ENCODE measurements around the gene ZHX3. TPM values are rescaled to one million over a fixed set of nuclear protein-coding genes. Genes with fewer than 3 reads are reported as not detected.

Gene ZHX3
- total and polyA plus RNA-seq, 2 of the 13 experiments (the other 11 are each of a cell fraction or from before 2014, with no cell fraction given) = 8.4 to 11.7 TPM

DNA sequence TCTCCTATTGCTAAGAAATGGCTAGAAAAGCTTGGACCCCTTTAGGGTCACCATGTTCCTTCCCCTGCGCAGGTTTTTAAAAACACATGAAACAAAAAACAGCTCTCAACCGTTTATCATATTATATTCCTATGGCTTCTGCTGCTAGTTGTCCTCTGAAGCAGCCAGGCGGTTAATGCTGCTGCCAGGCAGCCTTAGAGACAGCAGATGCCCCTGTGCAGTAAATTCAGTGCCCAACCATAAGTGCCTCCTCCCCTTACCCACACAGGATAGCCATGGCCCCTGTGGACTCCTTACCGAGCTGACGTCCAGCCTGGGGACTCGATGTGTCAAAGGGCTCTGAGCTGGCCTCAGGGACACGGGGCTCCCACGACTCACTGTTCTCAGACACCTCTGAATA is 115.8 kb downstream of the ZHX3 start:
- no peaks in the 10 kb centered on the region for H3K79me2 ChIP-seq (ENCODE audit: insufficient read depth, low read length)
- peaks cover 0 to 1% of the 10 kb centered on the region in 2 experiments; a peak in 1 of 5 replicates for H3K36me3 ChIP-seq (replicated peaks in 1 of 2; ENCODE audit: control insufficient read depth in 1 of 2, insufficient read depth in 2 of 2, low read length in 2 of 2)
- H3K9me3 ChIP-seq (ENCODE audit: low read length) = peaks cover 8% of the 10 kb centered on the region; the same call in 1 of the 2 replicates
- H3K4me3 ChIP-seq (replicated peaks in 1 of 3; ENCODE audit: insufficient read depth in 1 of 3, low read depth in 2 of 3, low read length in 3 of 3) = no peak overlapping the region
- TF ChIP-seq KDM1A (CRISPR knock-in tag; IDR thresholded peaks at IDR 0.05) = no peak
- TF ChIP-seq RELA (CRISPR knock-in tag; IDR thresholded peaks at IDR 0.05) = no peak
- TF ChIP-seq SP140L (CRISPR knock-in tag; IDR thresholded peaks at IDR 0.05; ENCODE audit: borderline replicate concordance) = no peak
- no peak for TF ChIP-seq MAFK (conservative IDR thresholded peaks at IDR 0.05 in 1 of 2, IDR thresholded peaks at IDR 0.05 in 1 of 2; ENCODE audit: low read length in 2 of 2)
- no peak for TF ChIP-seq FOSL2 (CRISPR knock-in tag; IDR thresholded peaks at IDR 0.05)
- no peak for FAIRE-seq
- intact Hi-C loops (cut with micrococcal nuclease; ENCODE audit: unreplicated experiment) (no loop called here), in situ Hi-C loops (cut with HindIII; ENCODE audit: extremely low pct_ligation_motif_present, low pct_unique_long_range_greater_than_20kb) (no loop called here)
- no peaks in the 10 kb centered on the region for H3K27me3 ChIP-seq (ENCODE audit: control insufficient read depth in 1 of 2, insufficient read depth in 2 of 2, low read length in 2 of 2)
- ChIA-PET POLR2A (no interaction called here), CTCF (ENCODE audit: low intra/inter-chr PET ratio, low total read pairs) (no interaction called here)
- WGBS (ENCODE audit: low lambda C conversion rate) = 88% methylated on average over 8 of the region's 8 CpGs
- no peak overlapping the region for H3K4me2 ChIP-seq (ENCODE audit: low read depth, low read length)
- no peak; the same call in 1 of the 3 replicates for ATAC-seq
- DNase-seq (ENCODE audit: low spot score) = no peak
- BruUV-seq (replicated peaks) = no TSS peak
- no peak overlapping the region for H3K9ac ChIP-seq (ENCODE audit: insufficient read depth, low read depth, low read length)
- H2AFZ ChIP-seq (ENCODE audit: low read length) = no peak overlapping the region
- no peak overlapping the region for H3K27ac ChIP-seq (ENCODE audit: extremely low read length, insufficient read depth, low read length)
- H3K4me1 ChIP-seq (ENCODE audit: insufficient read depth, low read length) = no peaks in the 10 kb centered on the region
- H4K20me1 ChIP-seq (ENCODE audit: insufficient read depth, low read length) = no peaks in the 10 kb centered on the region

DNA sequence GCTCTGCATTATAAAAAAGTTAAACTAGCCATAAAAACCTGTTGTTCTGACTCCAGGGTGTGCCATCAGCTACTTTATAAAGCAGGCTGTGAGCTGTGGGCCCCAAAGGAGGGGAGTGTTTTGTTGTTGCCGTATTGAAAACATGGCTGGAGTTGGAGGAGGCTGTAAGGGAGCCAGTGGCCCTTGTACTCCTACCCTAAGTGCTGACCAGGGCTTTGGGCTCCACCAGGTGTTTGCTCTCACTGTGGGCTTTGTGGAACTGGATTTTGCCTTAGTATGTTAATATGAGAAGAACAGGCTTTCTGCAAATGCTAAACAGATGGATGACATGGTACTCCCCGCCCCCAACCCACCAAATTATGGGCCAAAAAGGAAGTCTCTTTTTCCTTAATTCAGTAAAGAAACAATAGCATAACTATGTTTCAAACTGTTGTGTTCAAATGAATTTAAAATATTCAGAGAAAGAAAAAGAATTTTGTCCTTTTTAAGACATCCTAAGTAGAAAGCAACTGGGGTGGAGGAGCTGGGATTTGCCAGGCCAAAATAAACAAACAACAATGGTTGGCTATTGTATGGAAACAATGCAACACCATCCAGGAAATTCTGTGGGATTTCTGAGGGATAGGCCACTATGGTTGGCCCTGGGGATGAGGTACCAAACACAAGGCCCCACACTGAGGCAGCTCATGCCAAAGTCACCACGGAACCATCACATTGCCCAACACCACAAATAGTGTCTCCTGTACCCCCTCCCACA is 116.9 kb downstream of the ZHX3 start:
- Histone ChIP-seq H3K27me3 (ENCODE audit: control insufficient read depth in 1 of 2, insufficient read depth in 2 of 2, low read length in 2 of 2) (no peaks in the 10 kb centered on the region), H3K9me3 (ENCODE audit: low read length) (peaks cover 8% of the 10 kb centered on the region; the same call in 1 of the 2 replicates), H2AFZ (ENCODE audit: low read length) (no peak overlapping the region), H3K36me3 (replicated peaks in 1 of 2; ENCODE audit: control insufficient read depth in 1 of 2, insufficient read depth in 2 of 2, low read length in 2 of 2) (peaks cover 0 to 1% of the 10 kb centered on the region in 2 experiments; a peak in 1 of 5 replicates), H3K4me3 (replicated peaks in 1 of 3; ENCODE audit: insufficient read depth in 1 of 3, low read depth in 2 of 3, low read length in 3 of 3) (no peak overlapping the region), H4K20me1 (ENCODE audit: insufficient read depth, low read length) (no peaks in the 10 kb centered on the region), H3K27ac (ENCODE audit: extremely low read length, insufficient read depth, low read length) (no peak overlapping the region), H3K9ac (ENCODE audit: insufficient read depth, low read depth, low read length) (no peak overlapping the region), H3K79me2 (ENCODE audit: insufficient read depth, low read length) (no peaks in the 10 kb centered on the region), H3K4me1 (ENCODE audit: insufficient read depth, low read length) (no peaks in the 10 kb centered on the region), H3K4me2 (ENCODE audit: low read depth, low read length) (no peak overlapping the region)
- ChIA-PET CTCF (ENCODE audit: low intra/inter-chr PET ratio, low total read pairs) (no interaction called here), POLR2A (no interaction called here)
- DNase-seq (ENCODE audit: low spot score) (no peak), FAIRE-seq (no peak), ATAC-seq (no peak)
- WGBS (ENCODE audit: low lambda C conversion rate) = 89% methylated on average over 3 of the region's 3 CpGs
- intact Hi-C loops (cut with micrococcal nuclease; ENCODE audit: unreplicated experiment) (no loop called here), in situ Hi-C loops (cut with HindIII; ENCODE audit: extremely low pct_ligation_motif_present, low pct_unique_long_range_greater_than_20kb) (no loop called here)
- TF ChIP-seq MNT (IDR thresholded peaks at IDR 0.05) (no peak), ZNF777 (CRISPR knock-in tag; IDR thresholded peaks at IDR 0.05) (no peak), MED1 (CRISPR knock-in tag; IDR thresholded peaks at IDR 0.05) (no peak), ZNF350 (CRISPR knock-in tag; IDR thresholded peaks at IDR 0.05; ENCODE audit: borderline replicate concordance, low read depth) (no peak), CREB1 (IDR thresholded peaks at IDR 0.05) (no peak), CREB1 (CRISPR knock-in tag; IDR thresholded peaks at IDR 0.05) (no peak)
- no TSS peak for BruUV-seq (replicated peaks)
